ENCODE results near the gene FAM83D.

FAM83D gene

GRCh38 chr20:38962928-38963401 lies 36.7 kb downstream of the FAM83D start:
- no peak for DNase-seq (ENCODE audit: extremely low spot score)
- POLR2A ChIA-PET = interaction anchor here (0.6 to 1.4 kb wide), 5 partner anchors 10 to 37 kb away, joined by 3 to 8 read pairs (median 5); partner anchors contain the start of gene FAM83D
- CTCF ChIA-PET = interaction anchor here (1.1 to 4.0 kb wide), 16 partner anchors 8 to 118 kb away, joined by 3 to 38 read pairs (median 7); partner anchors contain the start of gene FAM83D
- no peak for TF ChIP-seq CTCF (IDR thresholded peaks at IDR 0.05; ENCODE audit: control extremely low read depth, extremely low read depth, low read depth, missing control alignments)

- ChIA-PET POLR2A (interaction anchor here (0.6 kb wide), 1 partner anchor 35 kb away, joined by 8 read pairs; no protein-coding TSS in a partner anchor), CTCF (interaction anchor here (1.0 to 4.0 kb wide), 12 partner anchors 9 to 117 kb away, joined by 3 to 38 read pairs (median 7); partner anchors contain the start of gene FAM83D)
- no peak for DNase-seq (ENCODE audit: extremely low spot score)
- TF ChIP-seq CTCF (IDR thresholded peaks at IDR 0.05; ENCODE audit: control extremely low read depth, extremely low read depth, low read depth, missing control alignments) = no peak
These were observed 37.5 kb downstream of the FAM83D start for GRCh38 chr20:38963745-38964144.

- POLR2A ChIA-PET = no interaction called here
- CTCF ChIA-PET = interaction anchor here (0.8 to 3.9 kb wide), 8 partner anchors 12 to 332 kb away, joined by 3 to 19 read pairs (median 4); partner anchors contain the start of gene FAM83D
- no peak for DNase-seq (ENCODE audit: extremely low spot score)
- no peak for TF ChIP-seq CTCF (IDR thresholded peaks at IDR 0.05; ENCODE audit: control extremely low read depth, extremely low read depth, low read depth, missing control alignments)
These were observed 39.0 kb downstream of the FAM83D start for GRCh38 chr20:38965264-38965663.

- TF ChIP-seq CTCF (IDR thresholded peaks at IDR 0.05; ENCODE audit: control extremely low read depth, extremely low read depth, low read depth, missing control alignments) = no peak
- ChIA-PET CTCF (interaction anchor here (1.2 to 3.9 kb wide), 4 partner anchors 8 to 81 kb away, joined by 3 to 19 read pairs (median 10); no protein-coding TSS in a partner anchor), POLR2A (no interaction called here)
- DNase-seq (ENCODE audit: extremely low spot score) = no peak
These were observed 41.9 kb downstream of the FAM83D start for GRCh38 chr20:38968090-38968489.

- no peak for TF ChIP-seq CTCF (IDR thresholded peaks at IDR 0.05; ENCODE audit: control extremely low read depth, extremely low read depth, low read depth, missing control alignments)
- POLR2A ChIA-PET = no interaction called here
- DNase-seq (ENCODE audit: extremely low spot score) = no peak
- CTCF ChIA-PET = interaction anchor here (1.4 to 1.9 kb wide), 6 partner anchors 10 to 79 kb away, joined by 3 to 7 read pairs (median 4); partner anchors contain the start of gene FAM83D
These were observed 43.5 kb downstream of the FAM83D start for GRCh38 chr20:38969708-38970107.

GRCh38 chr20:38970302-38970701 lies 44.1 kb downstream of the FAM83D start:
- DNase-seq (ENCODE audit: extremely low spot score) = no peak
- POLR2A ChIA-PET = no interaction called here
- no peak for TF ChIP-seq CTCF (IDR thresholded peaks at IDR 0.05; ENCODE audit: control extremely low read depth, extremely low read depth, low read depth, missing control alignments)
- CTCF ChIA-PET = interaction anchor here (1.1 to 1.9 kb wide), 6 partner anchors 8 to 78 kb away, joined by 3 to 7 read pairs (median 5); partner anchors contain the start of genes DHX35 and FAM83D

Data from GM10248 (cell line).